Measurements from ENCODE around the gene RIN1. TPM values are rescaled to one million over a fixed set of nuclear protein-coding genes. Genes with fewer than 3 reads are reported as not detected.

RIN1 gene
- total and polyA plus RNA-seq, 2 donors (not counting 1 experiment from before 2014, with no cell fraction given): 0.72 to 1.7 TPM

GRCh38 chr11:66340596-66341501 is 4.6 kb upstream of the RIN1 start:
- Histone ChIP-seq H3K9ac (ENCODE audit: low read length) (no peak overlapping the region), H4K20me1 (ENCODE audit: control insufficient read depth, insufficient read depth, low read length, poor library complexity, severe bottlenecking) (peaks cover 53% of the 10 kb centered on the region), H3K4me2 (replicated peaks; ENCODE audit: low read depth, low read length, poor library complexity, severe bottlenecking) (no peak overlapping the region), H2AFZ (ENCODE audit: insufficient read depth, low read depth, low read length, poor library complexity, severe bottlenecking) (no peak overlapping the region), H3K79me2 (ENCODE audit: control insufficient read depth, insufficient read depth, low read length) (peaks cover 31% of the 10 kb centered on the region), H3K27ac (ENCODE audit: low read length in 2 of 2) (no peak overlapping the region), H3K4me3 (ENCODE audit: control extremely low read depth in 1 of 5, extremely low read depth in 1 of 5, insufficient read depth in 1 of 5, low read depth in 2 of 5, low read length in 4 of 5) (no peak overlapping the region), H3K4me1 (ENCODE audit: control insufficient read depth in 2 of 2, insufficient read depth in 2 of 2, low read length in 2 of 2) (peaks cover 22 to 40% of the 10 kb centered on the region in 2 donors), H3K9me3 (ENCODE audit: control extremely low read depth in 1 of 3, control insufficient read depth in 2 of 3, insufficient read depth in 1 of 3, low read length in 2 of 3) (no peaks in the 10 kb centered on the region), H3K36me3 (replicated peaks in 1 of 2; ENCODE audit: control extremely low read depth in 1 of 2, control insufficient read depth in 1 of 2, extremely low read depth in 1 of 2, insufficient read depth in 2 of 2, low read length in 1 of 2) (peaks cover 0 to 49% of the 10 kb centered on the region in 2 experiments), H3K27me3 (replicated peaks in 1 of 4; ENCODE audit: control extremely low read depth in 1 of 4, control insufficient read depth in 3 of 4, insufficient read depth in 4 of 4, low read length in 3 of 4) (peaks cover 0 to 9% (median 3%) of the 10 kb centered on the region in 4 experiments)
- intact Hi-C loops (cut with micrococcal nuclease): no loop called here
- DNase-seq (no peak), ATAC-seq (ENCODE audit: low read depth) (no peak)
- ChIA-PET CTCF (interaction anchor here (1.1 to 3.1 kb wide), 2 partner anchors 11 to 29 kb away, joined by 4 to 13 read pairs; no protein-coding TSS in a partner anchor), POLR2A (no interaction called here)
- WGBS (ENCODE audit: insufficient coverage): 97% methylated on average over 26 of the region's 28 CpGs
- H3K27ac Mint-ChIP-seq: no peak overlapping the region
- peaks cover 45% of the 10 kb centered on the region for H3K4me1 Mint-ChIP-seq
- H3K9me3 Mint-ChIP-seq (ENCODE audit: insufficient read depth): no peaks in the 10 kb centered on the region
- TF ChIP-seq CTCF (IDR thresholded peaks at IDR 0.05) (no peak), EZH2 (IDR thresholded peaks at IDR 0.05; ENCODE audit: borderline replicate concordance, insufficient read depth, low read depth, low read length, poor library complexity, severe bottlenecking) (no peak)
- no peaks in the 10 kb centered on the region for H3K27me3 Mint-ChIP-seq
- no peak overlapping the region for H3K4me3 Mint-ChIP-seq
